ENCODE measurements around the gene SETD3. TPM values are rescaled to one million over a fixed set of nuclear protein-coding genes. Genes with fewer than 3 reads are reported as not detected.

Gene SETD3
- total and polyA plus RNA-seq, 2 experiments from 2014 or later, result 40.7 to 68.0 TPM

GRCh38 chr14:99436247-99437180 lies 44.1 kb downstream of the SETD3 start:
- no peaks in the 10 kb centered on the region for H3K36me3 ChIP-seq (ENCODE audit: insufficient read depth)
- H3K79me2 ChIP-seq (replicated peaks; ENCODE audit: insufficient read depth), result peaks cover 13% of the 10 kb centered on the region
- 0 out of 2 replicates have a peak overlapping the region, but pooled peaks have one; percentile 50 for H3K27ac ChIP-seq (ENCODE audit: low read depth)
- H3K4me1 Mint-ChIP-seq, result peaks cover 4% of the 10 kb centered on the region
- no peak overlapping the region for H2AFZ ChIP-seq
- DNase-seq (ENCODE audit: low spot score), result no peak
- H3K4me1 ChIP-seq (ENCODE audit: insufficient read depth), result no peaks in the 10 kb centered on the region
- no peak for ATAC-seq
- H3K36me3 Mint-ChIP-seq (ENCODE audit: low read depth), result peaks cover 19% of the 10 kb centered on the region
- no peak overlapping the region for H3K27ac Mint-ChIP-seq
- no peaks in the 10 kb centered on the region for H3K9me2 ChIP-seq (ENCODE audit: insufficient read depth)
- no peak overlapping the region for H3K4me3 Mint-ChIP-seq
- H3F3A ChIP-seq (replicated peaks; ENCODE audit: low read depth), result no peaks in the 10 kb centered on the region
- no peak for TF ChIP-seq CTCF (conservative IDR thresholded peaks at IDR 0.05; ENCODE audit: low read depth in 2 of 2)
- no peak overlapping the region for H3K4me2 ChIP-seq
- peaks cover 16% of the 10 kb centered on the region for H4K20me1 ChIP-seq (replicated peaks; ENCODE audit: insufficient read depth)
- no peak overlapping the region for H3K4me3 ChIP-seq
- H3K27me3 Mint-ChIP-seq (ENCODE audit: insufficient read depth, low read depth, poor library complexity), result peaks cover 7% of the 10 kb centered on the region
- no peaks in the 10 kb centered on the region for H3K9me3 Mint-ChIP-seq
- no peaks in the 10 kb centered on the region for H3K27me3 ChIP-seq (ENCODE audit: insufficient read depth)

- ATAC-seq (no peak), DNase-seq (ENCODE audit: low spot score) (no peak)
- Histone ChIP-seq H4K20me1 (replicated peaks; ENCODE audit: insufficient read depth) (peaks cover 14% of the 10 kb centered on the region), H3K9me2 (ENCODE audit: insufficient read depth) (no peaks in the 10 kb centered on the region), H3K4me1 (ENCODE audit: insufficient read depth) (peaks cover 3% of the 10 kb centered on the region; the same call in 1 of the 2 replicates), H3K4me2 (no peak overlapping the region), H3F3A (replicated peaks; ENCODE audit: low read depth) (no peaks in the 10 kb centered on the region), H3K27ac (ENCODE audit: low read depth) (no peak overlapping the region), H3K79me2 (replicated peaks; ENCODE audit: insufficient read depth) (peaks cover 16% of the 10 kb centered on the region), H3K4me3 (no peak overlapping the region), H3K36me3 (ENCODE audit: insufficient read depth) (no peaks in the 10 kb centered on the region), H2AFZ (no peak overlapping the region), H3K27me3 (ENCODE audit: insufficient read depth) (no peaks in the 10 kb centered on the region)
- no peaks in the 10 kb centered on the region for H3K9me3 Mint-ChIP-seq
- no peak overlapping the region for H3K4me3 Mint-ChIP-seq
- H3K27ac Mint-ChIP-seq, result no peak overlapping the region
- H3K36me3 Mint-ChIP-seq (ENCODE audit: low read depth), result peaks cover 21% of the 10 kb centered on the region
- TF ChIP-seq ETS1 (IDR thresholded peaks at IDR 0.05) (no peak), EZH2 (IDR thresholded peaks at IDR 0.05; ENCODE audit: low read depth, unreplicated experiment) (no peak), STAT1 (IDR thresholded peaks at IDR 0.05; ENCODE audit: unreplicated experiment) (no peak), ZNF114 (CRISPR knock-in tag; IDR thresholded peaks at IDR 0.05) (no peak), CTCF (conservative IDR thresholded peaks at IDR 0.05; ENCODE audit: low read depth in 2 of 2) (no peak), ZNF331 (CRISPR knock-in tag; IDR thresholded peaks at IDR 0.05; ENCODE audit: low read depth) (no peak), NANOG (IDR thresholded peaks at IDR 0.05; ENCODE audit: borderline replicate concordance) (no peak), REST (IDR thresholded peaks at IDR 0.05; ENCODE audit: unreplicated experiment) (no peak)
- peaks cover 4% of the 10 kb centered on the region for H3K27me3 Mint-ChIP-seq (ENCODE audit: insufficient read depth, low read depth, poor library complexity)
- H3K4me1 Mint-ChIP-seq, result peaks cover 7% of the 10 kb centered on the region; the same call in 2 of the 3 replicates
Measured at GRCh38 chr14:99435327-99435726, 45.3 kb downstream of the SETD3 start.
